ENCODE results near the gene NAT14. TPM values are rescaled to one million over a fixed set of nuclear protein-coding genes. Genes with fewer than 3 reads are reported as not detected.
A peak's percentile ranks its signal among the peaks of the same experiment; 100 is the strongest.

NAT14 gene
- total and polyA plus RNA-seq, 2 of the 8 experiments (the other 6 are each of a cell fraction or from before 2014, with no cell fraction given): 47.1 to 71.2 TPM

- TF ChIP-seq RBBP5 (IDR thresholded peaks at IDR 0.05; ENCODE audit: borderline replicate concordance, low read depth, low read length) (0 out of 2 replicates have a peak, but pooled peaks have one; percentile 35), E2F6 (IDR thresholded peaks at IDR 0.05) (peak; percentile 100), GABPA (IDR thresholded peaks at IDR 0.05; ENCODE audit: borderline replicate concordance, insufficient read depth, low read length) (no peak; the same call in 1 of the 2 replicates), ASH2L (IDR thresholded peaks at IDR 0.05; ENCODE audit: low read length) (peak; percentile 40), RAD21 (IDR thresholded peaks at IDR 0.05 in 1 of 2, conservative IDR thresholded peaks at IDR 0.05 in 1 of 2; ENCODE audit: low read depth in 2 of 2, low read length in 2 of 2) (peak; percentile 93), JUND (IDR thresholded peaks at IDR 0.05; ENCODE audit: low read length) (0 out of 2 replicates have a peak, but pooled peaks have one; percentile 4), TAF7 (optimal IDR thresholded peaks at IDR 0.05; ENCODE audit: borderline replicate concordance, low read depth, low read length) (no peak)
These were observed 18.7 kb downstream of the NAT14 start (continued) for GRCh38 chr19:55503502-55504251.
